ENCODE results near the gene CDC42EP3.

DNA sequence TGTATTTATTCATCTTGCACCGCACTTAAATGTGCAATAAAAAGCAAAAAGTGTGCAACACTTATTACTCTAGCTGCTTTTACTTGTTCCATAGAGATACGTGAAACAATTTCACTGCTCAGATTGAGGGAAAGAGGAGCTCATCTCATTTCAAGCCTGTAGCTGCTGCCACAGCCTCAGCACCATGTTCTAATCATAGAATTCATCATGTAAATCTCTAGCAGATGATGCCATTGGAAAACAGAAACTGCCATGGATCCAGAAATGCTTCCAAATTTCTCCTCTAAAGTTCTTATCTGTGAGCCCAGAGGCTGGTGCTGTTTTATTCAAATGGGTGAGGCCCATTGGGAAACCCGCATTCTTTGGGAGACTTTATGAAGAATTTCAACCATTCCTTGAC, 2.0 kb downstream of the CDC42EP3 start:
- TF ChIP-seq, protein P1, sequence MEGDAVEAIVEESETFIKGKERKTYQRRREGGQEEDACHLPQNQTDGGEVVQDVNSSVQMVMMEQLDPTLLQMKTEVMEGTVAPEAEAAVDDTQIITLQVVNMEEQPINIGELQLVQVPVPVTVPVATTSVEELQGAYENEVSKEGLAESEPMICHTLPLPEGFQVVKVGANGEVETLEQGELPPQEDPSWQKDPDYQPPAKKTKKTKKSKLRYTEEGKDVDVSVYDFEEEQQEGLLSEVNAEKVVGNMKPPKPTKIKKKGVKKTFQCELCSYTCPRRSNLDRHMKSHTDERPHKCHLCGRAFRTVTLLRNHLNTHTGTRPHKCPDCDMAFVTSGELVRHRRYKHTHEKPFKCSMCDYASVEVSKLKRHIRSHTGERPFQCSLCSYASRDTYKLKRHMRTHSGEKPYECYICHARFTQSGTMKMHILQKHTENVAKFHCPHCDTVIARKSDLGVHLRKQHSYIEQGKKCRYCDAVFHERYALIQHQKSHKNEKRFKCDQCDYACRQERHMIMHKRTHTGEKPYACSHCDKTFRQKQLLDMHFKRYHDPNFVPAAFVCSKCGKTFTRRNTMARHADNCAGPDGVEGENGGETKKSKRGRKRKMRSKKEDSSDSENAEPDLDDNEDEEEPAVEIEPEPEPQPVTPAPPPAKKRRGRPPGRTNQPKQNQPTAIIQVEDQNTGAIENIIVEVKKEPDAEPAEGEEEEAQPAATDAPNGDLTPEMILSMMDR (IDR thresholded peaks at IDR 0.05) = no peak
- no peak for TF ChIP-seq EZH2 (IDR thresholded peaks at IDR 0.05; ENCODE audit: borderline replicate concordance, insufficient read depth, low read depth, low read length, poor library complexity, severe bottlenecking)
